GM19025 (cell line): ENCODE data around the gene SLCO4A1.

Experiments
- ATAC-seq: cut with Tn5 transposase; IDR thresholded peaks from one replicate; pipeline ENCODE4 v1.9.1; 2021; ENCODE audit warnings: mild to moderate bottlenecking, low read depth, moderate library complexity; ENCODE audit not compliant: unreplicated experiment

Gene SLCO4A1

DNA sequence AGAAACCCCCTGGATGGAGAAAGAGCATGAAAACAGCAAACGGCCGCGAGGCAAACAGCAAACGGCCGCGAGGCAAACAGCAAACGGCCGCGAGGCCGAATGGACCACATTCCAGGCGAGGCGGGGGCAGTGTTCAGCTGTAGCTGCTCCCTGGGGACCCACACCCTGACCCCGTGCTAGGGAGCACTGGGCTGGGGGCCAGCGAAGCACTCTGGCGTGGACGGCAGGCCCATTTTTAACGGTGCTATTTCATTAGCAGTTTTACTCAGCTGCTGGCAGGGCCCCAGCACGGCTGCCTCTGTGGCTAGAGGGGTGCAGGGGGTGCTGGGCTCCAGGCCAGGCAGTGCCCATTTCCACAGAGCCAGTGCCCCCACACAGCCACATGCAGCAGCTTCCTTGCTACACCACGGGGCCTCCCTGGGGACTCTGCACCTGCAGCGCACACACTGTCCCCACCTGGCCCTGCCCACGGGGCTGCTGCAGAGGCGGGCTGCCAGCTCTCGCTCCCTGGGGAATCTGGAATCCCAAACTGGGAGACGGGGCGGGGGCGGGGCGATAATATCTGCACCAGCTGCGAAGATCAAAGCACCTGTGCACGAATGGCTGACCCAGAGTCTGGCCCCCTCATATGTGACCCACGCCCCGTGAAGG lies 35.6 kb upstream of the SLCO4A1 start:
- no peak for ATAC-seq

DNA sequence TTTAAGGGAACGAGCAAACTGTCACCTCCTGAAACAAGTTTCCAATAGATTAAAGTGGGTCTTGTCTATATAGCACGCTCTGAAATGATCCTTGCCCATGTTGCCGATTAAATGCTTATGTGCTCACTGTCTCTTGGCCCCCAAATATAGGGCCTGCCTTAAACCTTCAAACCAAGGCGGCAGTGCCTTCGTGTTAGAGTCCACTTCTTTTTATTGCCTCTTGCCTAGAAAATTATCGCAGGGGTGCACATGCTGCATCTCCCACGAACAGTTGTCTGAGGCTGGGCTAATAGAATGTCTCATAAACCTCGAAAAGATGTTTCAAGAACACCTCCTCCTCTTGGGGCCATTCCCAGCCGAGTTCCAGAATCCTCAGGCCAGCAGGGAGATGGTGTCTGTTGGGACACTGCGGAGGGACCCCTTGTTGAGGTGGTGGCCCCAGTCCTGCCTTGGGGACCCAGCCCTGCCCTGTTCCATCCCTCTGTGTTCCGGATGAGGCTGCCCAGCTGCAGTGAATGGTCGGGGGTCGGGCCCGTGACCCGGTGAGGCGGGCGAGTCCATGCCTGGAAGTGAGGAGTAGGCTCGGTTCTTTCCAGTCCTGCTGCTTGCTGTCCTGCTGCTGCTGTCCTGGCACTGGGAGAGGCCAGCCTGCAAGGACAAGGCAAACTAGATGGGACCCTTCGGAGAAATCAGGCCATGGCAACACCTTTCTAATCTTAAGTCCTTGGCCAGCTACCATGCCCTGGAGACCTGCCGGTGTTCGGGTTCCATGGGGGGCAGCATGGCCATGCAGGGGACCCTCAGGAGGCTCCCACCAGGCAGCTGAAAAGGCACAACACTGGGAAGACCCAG lies 34.7 kb upstream of the SLCO4A1 start:
- ATAC-seq, result no peak

DNA sequence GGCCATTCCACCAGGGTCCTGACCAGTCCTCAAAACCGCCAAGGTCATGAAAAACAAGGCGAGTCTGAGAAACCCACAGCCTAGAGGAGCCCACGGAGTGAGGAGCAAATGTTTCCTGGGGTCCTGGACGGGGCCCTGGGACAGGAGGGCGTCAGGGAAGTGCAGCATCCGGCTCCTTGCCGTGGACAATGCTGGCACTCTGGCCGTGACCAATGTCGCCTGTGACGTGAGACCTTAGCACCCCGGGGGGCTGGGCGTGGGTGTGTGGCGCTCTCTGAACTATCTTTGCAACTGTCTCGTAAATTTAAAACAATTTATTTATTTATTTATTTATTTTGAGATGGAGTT lies 34.1 kb upstream of the SLCO4A1 start:
- no peak for ATAC-seq

DNA sequence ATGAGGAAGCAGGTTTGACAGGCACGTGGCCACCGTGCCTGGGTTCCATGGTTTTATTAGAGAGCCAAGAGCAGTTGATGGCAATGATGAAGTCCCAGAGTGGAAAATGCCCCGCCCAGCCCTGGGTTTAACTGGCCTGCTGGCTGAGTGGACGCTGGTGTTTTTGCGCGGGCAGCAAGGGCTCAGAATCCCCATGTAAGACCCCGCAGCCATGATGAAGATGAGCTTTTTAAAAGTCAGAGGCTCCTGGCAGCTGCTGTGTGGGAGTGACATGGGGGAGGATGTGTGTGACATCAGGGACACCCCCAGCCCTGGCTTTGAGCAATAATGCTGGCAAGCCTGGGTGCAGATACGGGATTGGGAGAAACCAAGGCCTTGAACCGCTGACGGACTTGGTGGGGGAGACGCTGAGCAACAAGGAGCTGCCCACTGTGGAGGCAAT lies 33.0 kb upstream of the SLCO4A1 start:
- ATAC-seq, result no peak

DNA sequence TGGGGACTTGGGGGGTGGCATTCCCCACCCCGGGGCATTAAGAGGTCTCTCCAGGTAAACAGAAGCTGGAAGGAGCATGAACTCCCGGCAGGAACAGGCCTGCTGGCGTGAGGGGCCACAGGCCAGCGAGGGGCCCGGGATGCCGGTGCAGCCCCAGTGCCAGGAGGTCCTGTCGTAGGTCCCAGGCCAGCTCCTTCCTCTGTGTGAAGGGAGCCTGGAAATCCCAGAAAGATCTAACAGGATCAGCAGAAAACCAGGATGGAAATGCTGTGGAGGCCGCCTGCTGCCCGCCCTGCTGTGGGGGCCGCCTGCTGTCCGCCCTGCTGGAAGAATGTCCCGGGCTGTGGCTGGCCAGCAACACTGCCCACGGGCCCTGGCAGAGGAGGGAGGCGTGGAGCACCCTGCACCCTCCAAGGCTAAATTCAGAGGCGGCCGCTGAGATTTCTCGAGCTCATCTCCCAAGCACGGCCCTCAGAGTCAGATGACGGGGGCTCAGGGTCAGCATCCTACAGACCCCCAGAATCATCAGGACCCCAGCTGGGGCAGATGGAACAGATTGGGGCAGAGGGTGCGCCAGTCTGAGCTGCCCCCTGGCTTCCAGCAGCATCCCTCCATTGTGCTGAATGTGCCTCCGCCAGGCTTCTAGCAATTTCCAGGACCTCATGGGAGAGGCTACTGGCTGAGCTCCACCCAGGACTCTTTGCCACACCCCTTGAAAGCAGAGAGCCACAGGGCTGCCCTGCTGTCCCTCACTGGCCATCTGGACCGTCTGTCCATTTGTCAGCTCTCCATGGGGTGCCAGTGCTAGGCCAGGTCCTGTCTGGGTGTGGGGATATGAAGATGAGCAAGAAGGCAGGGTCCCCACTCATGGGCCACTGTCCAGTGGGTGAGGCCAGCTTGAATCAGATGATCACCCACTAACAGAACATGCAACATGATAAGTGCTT lies 32.2 kb upstream of the SLCO4A1 start:
- no peak for ATAC-seq

DNA sequence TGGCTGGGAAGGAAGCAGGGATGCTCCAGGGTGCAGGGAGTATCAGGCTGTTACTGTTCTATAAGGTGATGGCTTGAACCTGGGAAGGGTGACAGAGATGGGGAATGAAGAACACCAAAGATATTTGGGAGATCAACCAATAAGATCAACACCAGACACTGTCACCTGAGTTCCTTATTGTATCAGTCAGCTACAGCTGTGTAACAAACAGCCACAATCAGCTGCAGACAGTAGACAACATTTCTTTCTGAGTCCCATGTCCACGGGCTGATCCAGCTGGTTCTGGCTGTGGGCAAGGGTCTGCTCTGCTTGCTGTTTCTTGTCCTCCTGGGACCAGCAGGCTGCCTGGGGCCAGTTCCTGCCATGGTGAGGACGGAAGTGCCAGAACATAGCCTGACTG lies 31.3 kb upstream of the SLCO4A1 start:
- no peak for ATAC-seq

DNA sequence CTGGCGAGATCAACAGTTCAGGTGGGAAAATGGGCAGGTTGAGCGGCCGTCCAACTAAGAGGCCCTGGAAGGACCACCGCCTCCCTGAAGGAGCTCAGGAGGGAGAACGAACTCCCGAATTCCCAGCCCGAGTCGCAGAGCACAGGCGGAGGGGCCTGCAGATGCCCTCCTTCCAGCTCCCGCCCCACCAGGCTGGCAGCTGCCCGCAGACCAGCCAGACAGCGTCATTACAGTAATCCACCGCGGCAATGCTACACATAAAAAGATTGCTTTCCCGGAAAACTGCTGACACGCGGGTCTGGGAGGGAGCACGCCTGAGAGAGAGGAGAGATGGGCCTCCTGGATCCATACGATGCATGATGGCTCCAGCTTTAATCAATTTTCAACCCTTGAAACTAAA lies 30.5 kb upstream of the SLCO4A1 start:
- ATAC-seq, result no peak

DNA sequence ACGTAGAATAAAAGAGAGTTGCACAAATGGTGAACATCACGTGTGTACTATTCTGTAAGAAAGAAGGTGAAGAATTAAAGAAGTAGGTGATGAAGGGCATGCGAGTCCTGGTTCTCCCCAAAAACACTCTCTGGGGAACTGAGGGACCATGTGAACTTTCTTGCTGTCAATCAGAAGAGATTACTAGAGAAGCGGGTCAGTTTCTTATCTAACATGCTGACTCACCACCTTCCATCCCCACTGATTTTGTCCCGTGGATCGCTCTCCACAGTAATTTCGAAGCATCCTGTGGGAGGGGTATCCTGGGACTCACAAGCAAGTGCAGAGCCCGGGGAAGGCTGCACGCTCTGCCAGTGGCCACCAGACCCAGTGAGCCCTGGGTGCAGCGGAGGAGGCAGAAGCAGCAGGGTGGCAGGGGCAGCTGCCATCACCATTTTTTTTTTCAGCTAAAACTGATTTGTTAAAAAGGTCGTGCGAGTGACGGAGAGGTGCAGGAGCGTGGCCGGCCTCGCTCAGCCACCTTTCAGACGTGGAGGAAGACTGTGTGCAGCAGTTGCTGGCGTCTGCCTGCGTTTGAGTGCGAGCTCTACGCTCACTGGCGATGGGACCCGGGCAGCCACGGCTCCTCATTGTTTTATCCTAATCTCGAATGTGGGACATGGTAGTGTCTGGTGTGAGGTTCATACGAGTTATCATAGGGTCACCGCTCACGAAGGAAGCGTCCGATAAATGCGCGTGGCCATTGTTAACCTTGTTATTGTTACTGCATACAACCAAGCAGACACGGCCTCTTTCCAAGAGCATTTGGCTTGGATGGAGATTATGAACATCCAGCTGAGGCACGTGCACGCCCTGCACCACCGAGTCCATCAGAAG lies 28.0 kb upstream of the SLCO4A1 start:
- ATAC-seq, result no peak

DNA sequence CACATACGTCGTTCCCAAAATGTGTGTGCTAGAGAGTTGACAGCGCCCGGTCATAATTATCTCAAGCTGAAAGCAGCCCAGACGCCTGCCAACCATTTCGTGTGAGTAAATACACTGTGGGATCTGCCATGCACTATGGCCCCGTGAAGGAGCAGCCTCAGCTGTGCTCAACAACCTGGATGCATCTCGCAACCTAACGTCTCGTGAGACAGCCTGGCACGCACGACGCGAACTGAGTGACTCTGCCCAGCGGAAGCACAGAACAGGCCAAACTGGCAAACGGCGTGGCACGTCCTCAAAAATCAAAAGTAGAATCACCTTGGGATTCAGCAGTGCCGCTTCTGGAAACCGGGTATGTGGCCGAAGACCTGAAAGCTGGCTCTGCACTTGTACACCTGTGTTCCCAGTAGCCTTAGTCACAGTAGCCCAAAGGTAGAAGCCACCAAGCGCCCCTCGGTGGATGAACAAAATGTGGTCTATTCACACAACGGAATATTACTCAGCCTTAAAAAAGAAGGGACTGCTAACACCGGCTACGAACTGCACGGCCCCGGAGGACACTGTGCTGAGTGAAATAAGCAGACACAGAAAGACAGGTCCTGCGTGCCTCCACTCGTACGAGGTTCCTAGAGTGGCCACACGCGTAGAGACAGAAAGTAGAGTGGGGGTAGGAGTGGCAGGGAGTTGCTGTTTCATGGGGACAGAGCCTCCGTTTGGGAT lies 27.2 kb upstream of the SLCO4A1 start:
- no peak for ATAC-seq

DNA sequence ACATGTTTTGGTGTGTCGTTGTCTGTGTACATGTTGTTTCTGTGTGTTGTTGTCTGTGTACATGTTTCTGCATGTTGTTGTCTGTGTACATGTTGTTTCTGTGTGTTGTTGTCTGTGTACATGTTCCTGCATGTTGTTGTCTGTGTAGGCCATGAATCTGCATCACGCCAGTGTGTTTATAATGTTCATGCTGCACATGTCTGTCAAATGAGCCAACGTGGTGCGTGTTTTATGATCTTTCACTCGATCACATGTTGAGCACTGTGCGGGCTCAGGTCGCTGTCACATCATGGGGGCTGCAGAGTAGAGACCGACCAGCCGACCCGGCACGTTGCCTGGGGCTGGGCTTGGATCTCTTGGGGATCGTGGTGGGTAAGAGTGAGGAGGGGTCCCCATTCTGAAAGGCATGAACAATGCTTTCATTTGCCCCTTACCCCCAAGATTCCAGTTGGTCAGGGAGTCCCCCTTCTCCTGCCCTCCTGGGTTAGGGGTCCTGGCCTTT lies 26.5 kb upstream of the SLCO4A1 start:
- ATAC-seq, result no peak

DNA sequence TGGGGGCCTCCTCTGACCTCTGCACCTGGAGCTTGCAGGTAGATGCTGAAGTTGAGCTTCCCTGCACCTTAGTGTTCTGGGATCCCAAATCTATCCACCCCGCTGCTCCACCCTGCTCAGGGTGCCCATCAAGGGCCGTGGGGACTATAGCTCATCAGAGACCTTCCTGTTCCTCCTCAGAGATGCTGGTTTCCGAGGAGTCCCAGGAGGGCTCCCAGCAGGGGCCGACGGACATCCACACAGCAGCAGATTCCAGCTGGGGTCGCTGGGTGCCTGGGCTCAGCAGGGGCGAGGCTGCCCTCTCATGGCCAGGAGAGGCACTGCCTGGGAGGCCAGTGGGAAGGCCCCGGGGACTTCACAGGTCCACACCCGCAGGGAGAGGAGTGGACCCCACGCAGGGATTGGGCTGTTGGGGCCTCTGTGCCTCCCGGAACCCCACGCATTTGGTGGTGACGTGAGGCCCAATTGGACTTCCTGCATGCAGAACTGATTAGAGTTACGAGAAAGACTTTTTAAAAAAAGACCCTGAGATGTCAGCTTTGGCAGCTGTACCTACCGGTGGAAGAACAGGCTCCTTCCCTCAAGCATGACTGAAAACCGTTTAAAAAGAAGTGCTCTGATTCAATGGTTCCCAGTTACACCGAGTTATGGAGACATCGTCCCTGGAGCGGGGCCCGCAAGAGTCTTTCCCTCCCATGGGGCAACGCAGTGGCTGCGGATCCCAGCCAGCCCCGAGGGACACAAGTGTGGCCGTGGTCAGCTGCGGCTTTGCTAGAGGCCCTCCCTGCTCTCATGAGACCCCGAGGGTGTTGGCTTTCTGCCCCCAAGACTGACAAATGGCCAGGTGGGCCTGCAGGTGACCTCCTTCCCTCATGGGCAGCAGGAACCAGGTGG lies 25.3 kb upstream of the SLCO4A1 start:
- peak; percentile 58 for ATAC-seq

DNA sequence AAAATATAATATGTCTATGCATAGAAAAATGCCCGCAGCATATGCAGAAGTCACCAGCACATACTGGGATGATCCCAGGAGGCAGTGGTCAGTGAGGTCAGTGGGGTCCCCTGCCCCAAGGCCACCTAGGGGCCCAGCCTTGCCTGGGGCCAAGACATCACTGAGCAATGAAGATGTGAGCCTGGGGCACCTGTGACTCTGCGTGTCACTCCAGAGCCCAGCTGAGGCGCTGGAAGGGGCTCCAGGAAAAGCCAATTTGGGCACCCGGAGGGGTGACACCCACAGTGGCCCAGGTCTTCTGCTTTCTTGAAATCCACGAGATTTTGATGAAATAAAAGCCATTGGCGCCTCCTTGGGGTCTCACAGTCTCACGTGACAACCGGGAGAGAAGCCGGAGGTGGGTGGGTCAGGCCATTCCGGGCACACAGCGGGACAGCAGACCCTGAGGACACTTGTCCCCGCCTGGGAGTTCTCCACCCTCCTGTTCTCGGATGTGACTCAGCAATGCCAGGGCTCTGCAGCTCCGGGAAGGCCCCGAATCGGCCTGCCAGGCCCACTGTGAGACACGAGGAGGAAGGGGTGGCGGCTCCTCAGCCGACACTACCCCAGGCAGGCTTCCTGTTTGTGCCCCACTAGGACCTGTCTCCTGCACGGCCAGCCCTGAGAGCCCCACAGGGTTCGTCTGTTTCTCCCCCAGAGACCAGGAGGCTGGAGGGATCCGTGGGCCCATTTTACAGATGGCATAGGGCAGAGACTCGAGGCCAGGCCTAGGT lies 24.4 kb upstream of the SLCO4A1 start:
- ATAC-seq, result peak; percentile 28

DNA sequence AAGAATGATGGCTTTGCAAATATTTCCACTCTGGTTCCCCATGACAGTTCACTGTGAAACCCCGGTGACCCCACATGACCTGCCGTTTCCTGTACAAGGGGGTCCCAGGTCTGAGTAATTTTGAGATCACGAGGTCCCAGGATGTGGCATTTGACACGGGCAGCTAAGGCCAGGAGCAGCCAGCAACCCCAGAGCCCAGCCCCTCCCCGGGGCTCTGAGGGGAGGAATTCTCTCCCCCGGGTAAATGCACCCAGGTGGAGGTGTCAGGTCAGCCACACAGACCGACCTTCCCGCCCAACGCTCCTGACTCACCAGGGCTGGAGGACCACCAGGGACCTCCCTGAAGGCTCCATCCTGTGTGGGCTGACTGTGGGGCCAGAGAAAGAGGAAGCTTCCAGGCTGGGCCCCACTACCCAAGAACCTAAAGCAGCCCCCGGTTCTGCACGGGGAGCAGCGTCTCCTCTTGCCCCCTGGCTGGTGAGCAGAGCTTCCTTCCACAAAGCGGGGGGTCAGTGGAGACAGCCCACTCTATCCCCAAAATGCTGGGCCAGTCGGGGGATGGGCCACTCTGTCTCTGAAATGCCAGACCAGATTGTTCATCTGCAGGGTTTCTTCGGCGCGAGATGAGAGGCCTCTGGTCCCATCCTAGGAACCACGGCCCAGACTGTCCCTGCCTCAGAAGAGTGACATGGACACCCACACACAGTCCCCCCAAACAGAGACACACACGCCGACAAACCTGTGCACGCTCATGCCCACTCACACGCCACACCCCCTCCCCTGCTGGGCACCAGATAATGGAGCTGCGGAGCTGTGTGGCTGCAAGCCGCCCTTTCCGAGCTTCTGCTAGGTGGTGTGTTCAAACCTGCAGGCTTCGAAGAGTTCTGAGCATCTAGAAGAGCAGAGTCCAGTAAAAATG lies 23.4 kb upstream of the SLCO4A1 start:
- ATAC-seq, result peak; percentile 37

DNA sequence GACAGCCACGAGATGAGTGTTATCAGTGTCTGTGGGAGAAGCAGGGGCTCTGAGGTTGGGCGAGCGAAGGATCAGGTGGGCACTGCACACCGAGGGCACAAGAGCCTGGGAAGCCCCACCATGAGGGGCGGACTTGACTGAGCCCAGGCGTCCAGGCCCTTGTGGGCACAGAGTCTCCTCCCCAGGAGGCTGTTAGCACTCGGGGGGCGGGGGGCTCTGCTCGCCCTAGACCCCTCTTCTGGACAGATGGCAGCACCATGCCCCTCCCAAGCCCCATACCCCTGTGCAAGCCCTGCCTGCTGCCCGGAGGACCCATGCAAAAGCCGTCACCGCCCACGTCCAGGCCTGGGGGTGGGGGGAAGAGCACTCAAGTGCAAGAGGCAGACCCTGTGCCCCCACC lies 21.7 kb upstream of the SLCO4A1 start:
- no peak for ATAC-seq

DNA sequence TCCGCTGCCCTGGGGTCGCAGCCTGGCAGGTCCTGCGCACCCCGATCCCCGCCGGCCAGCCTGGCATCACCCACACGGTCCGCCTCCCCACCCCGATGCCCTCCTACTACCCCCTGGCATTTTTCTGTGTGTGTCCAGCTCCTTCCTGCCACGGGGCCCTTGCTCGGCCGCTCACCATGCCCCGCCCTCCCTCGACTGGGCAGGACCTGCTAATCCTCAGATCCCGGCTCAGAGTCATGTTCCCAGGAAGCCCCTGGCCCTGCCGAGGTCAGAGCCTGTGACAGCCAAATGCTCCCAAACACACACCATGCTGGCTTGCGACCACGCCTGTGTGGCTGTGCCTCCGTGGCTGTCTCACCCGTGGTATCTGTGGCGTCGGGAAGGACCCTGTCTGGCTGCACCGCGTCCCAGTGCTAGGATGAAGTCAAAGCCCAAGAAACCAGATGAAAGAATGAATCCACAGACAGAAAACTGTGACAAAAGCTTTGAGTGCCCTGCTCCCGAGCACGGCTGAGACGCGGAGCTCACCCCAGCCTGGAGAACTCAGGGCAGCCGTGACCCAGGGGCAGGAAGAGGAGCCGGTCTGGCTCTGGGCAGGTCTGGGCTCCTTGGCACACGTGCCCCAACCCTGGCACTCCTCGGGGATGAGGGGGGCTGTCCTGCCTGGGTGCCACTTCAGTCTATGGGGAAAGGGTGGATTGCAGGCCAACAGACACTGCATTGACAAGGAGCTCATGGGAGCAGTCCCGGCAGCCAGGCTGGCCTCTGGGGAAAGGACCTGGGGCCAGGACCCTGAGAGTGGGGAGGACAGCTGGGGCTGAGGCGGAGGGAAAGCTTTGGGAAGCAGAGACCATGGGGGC lies 20.8 kb upstream of the SLCO4A1 start:
- ATAC-seq, result no peak
